Hindlimb muscle (tissue), 1 donor: ENCODE data around the gene TMEM41B. TPM values are rescaled to one million over a fixed set of nuclear protein-coding genes. Genes with fewer than 3 reads are reported as not detected.
"Not testable (repeated sequence)": the region's sequence is repeated elsewhere in the genome, so short reads cannot be mapped to it uniquely, and the experiment has no call there.

Experiments
- DNase-seq: peaks from one replicate; pipeline ENCODE4 v3.0.0-alpha.2; 2013
- polyA plus RNA-seq: library from polyadenylated mRNA; unstranded; fragments of 120-200 nt; gene quantifications from one replicate; pipeline ENCODE4 v1.2.1, GENCODE V29; 2013; ENCODE audit not compliant: insufficient read length

TMEM41B gene
- polyA plus RNA-seq, 1 donor = 14.9 TPM

- DNase-seq = peak; percentile 27
Observed at GRCh38 chr11:9259981-9260837, 54.2 kb downstream of the TMEM41B start.

DNA sequence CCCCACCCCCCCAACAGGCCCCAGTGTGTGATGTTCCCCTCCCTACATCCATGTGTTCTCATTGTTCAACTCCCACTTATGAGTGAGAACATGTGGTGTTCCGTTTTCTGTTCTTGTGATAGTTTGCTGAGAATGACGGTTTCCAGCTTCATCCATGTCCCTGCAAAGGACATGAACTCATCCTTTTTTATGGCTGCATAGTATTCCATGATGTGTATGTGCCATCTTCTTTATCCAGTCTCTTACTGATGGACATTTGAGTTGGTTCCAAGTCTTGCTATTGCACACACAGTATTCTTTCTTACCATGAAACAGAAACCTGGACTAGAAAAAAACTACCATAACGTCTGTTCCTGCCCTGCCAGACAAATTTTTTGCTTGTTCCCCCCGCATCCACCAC, 56.1 kb downstream of the TMEM41B start:
- DNase-seq = not testable (repeated sequence)

- DNase-seq = no peak
Observed at GRCh38 chr11:9254416-9254815, 60.0 kb downstream of the TMEM41B start.

GRCh38 chr11:9253086-9253485, 61.3 kb downstream of the TMEM41B start:
- DNase-seq = no peak

- no peak for DNase-seq
Observed at GRCh38 chr11:9251311-9251710, 63.1 kb downstream of the TMEM41B start.

GRCh38 chr11:9250139-9250582, 64.2 kb downstream of the TMEM41B start:
- no peak for DNase-seq

DNA sequence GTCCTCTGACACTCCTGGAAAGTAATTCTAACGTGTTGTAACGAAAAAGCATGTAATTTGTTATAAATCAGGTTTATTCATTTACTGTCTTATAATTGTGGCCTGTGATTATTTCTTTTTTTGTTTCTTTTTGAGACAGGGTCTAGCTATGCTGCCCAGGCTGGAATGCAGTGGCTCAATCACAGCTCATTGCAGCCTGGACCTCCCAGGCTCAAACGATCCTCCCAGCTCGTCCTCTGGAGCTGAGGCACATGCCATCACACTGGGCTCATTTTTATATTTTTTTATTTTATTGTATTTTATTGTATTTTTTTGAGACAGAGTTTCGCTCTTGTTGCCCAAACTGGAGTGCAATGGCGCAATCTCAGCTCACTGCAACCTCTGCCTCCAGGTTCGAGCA, 65.1 kb downstream of the TMEM41B start:
- DNase-seq = no peak

DNA sequence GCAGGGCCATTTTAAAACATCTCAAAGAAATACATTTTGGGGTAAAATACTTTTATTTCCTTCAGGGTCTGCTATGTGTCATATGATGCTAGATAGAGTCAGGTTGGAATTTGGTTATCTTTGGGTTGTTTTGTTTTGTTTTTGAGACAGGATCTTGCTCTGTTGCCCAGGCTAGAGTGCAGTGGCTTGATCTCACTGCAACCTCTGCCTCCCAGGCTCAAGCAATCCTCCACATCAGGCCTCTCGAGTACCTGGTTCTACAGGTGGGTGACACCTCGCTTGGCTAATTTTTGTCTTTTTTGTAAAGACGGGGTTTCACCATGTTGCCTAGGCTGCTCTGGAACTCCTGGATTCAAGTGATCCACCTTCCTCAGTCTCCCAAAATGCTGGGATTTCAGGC, 66.5 kb downstream of the TMEM41B start:
- DNase-seq = no peak

- not testable (repeated sequence) for DNase-seq
Observed at GRCh38 chr11:9236242-9236641, 78.2 kb downstream of the TMEM41B start.

- DNase-seq = no peak
Observed at GRCh38 chr11:9232482-9232881, 81.9 kb downstream of the TMEM41B start.

- DNase-seq = peak; percentile 48
Observed at GRCh38 chr11:9231848-9232177, 82.6 kb downstream of the TMEM41B start.

Other genes with a start within 250 kb of the TMEM41B start
- 25.0 TPM for gene SCUBE2, start 223.0 kb downstream of the TMEM41B start, polyA plus RNA-seq
- 68.0 TPM for gene DENND5A, start 49.2 kb downstream of the TMEM41B start, polyA plus RNA-seq
- 85.3 TPM for gene IPO7, start 70.1 kb upstream of the TMEM41B start, polyA plus RNA-seq
- gene ZNF143, start 146.4 kb upstream of the TMEM41B start, polyA plus RNA-seq = 13.7 TPM